Effector memory CD8-positive, alpha-beta T cell (primary cell): ENCODE data around the gene HDAC3.

ENCODE experiments used
- ATAC-seq: fragments of 150-1000 bp; cut with Tn5 transposase; replicated peaks from 2 replicates; pipeline ENCODE4 v1.10.0; 2021; ENCODE audit warnings: mild to moderate bottlenecking, moderate library complexity
- DNase-seq, 3 experiments: peaks; one replicate each; pipeline ENCODE4 v3.0.0; 2021
- H3K27ac Mint-ChIP-seq, 2 donors: one replicate each; pipeline ENCODE4 v1.8.0; 2022; ENCODE audit warnings: mild to moderate bottlenecking in 2 of 2, mixed read lengths in 2 of 2, moderate library complexity in 2 of 2
- H3K27me3 Mint-ChIP-seq, 2 donors: one replicate each; pipeline ENCODE4 v1.8.0; 2022; ENCODE audit warnings: mixed read lengths in 2 of 2
- H3K36me3 Mint-ChIP-seq: one replicate; pipeline ENCODE4 v1.8.0; 2022; ENCODE audit warnings: mild to moderate bottlenecking, moderate library complexity, mixed read lengths; ENCODE audit not compliant: insufficient read depth
- H3K4me1 Mint-ChIP-seq, 2 donors: one replicate each; pipeline ENCODE4 v1.8.0; 2022; ENCODE audit warnings: low read depth in 2 of 2, mixed read lengths in 2 of 2
- H3K4me3 Mint-ChIP-seq, 2 donors: one replicate each; pipeline ENCODE4 v1.8.0; 2022; ENCODE audit warnings: mild to moderate bottlenecking in 2 of 2, mixed read lengths in 2 of 2, moderate library complexity in 2 of 2
- H3K9me3 Mint-ChIP-seq, 2 donors: one replicate each; pipeline ENCODE4 v1.8.0; 2022; ENCODE audit warnings: mixed read lengths in 2 of 2

HDAC3 gene

GRCh38 chr5:141637767-141638419, 1.2 kb upstream of the HDAC3 start:
- DNase-seq, result peak; percentile 54 to 63 (median 57)
- Mint-ChIP-seq H3K9me3 (no peaks in the 10 kb centered on the region), H3K4me1 (peaks cover 32 to 33% of the 10 kb centered on the region in 2 donors), H3K27me3 (no peaks in the 10 kb centered on the region), H3K4me3 (peak overlapping the region; percentile 88 to 89), H3K36me3 (peaks cover 11% of the 10 kb centered on the region), H3K27ac (peak overlapping the region; percentile 63 to 78)
- peak; percentile 53 for ATAC-seq

GRCh38 chr5:141637123-141637766, 596 bp upstream of the HDAC3 start:
- H3K9me3 Mint-ChIP-seq, result no peaks in the 10 kb centered on the region
- H3K36me3 Mint-ChIP-seq, result peaks cover 11% of the 10 kb centered on the region
- peak overlapping the region; percentile 63 to 78 for H3K27ac Mint-ChIP-seq
- DNase-seq (peak; percentile 47 to 57 (median 55)), ATAC-seq (peak; percentile 62)
- H3K4me3 Mint-ChIP-seq, result peak overlapping the region; percentile 88 to 89
- H3K27me3 Mint-ChIP-seq, result no peaks in the 10 kb centered on the region
- peaks cover 32 to 33% of the 10 kb centered on the region in 2 donors for H3K4me1 Mint-ChIP-seq

GRCh38 chr5:141636106-141636412, 590 bp downstream of the HDAC3 start:
- H3K9me3 Mint-ChIP-seq, result no peaks in the 10 kb centered on the region
- peak overlapping the region; percentile 88 to 89 for H3K4me3 Mint-ChIP-seq
- DNase-seq (no peak), ATAC-seq (no peak)
- peaks cover 19% of the 10 kb centered on the region for H3K36me3 Mint-ChIP-seq
- H3K4me1 Mint-ChIP-seq, result peaks cover 29 to 31% of the 10 kb centered on the region in 2 donors
- no peaks in the 10 kb centered on the region for H3K27me3 Mint-ChIP-seq
- peak overlapping the region; percentile 63 to 79 for H3K27ac Mint-ChIP-seq

GRCh38 chr5:141635646-141636045, 1.0 kb downstream of the HDAC3 start:
- Mint-ChIP-seq H3K9me3 (no peaks in the 10 kb centered on the region), H3K36me3 (peaks cover 21% of the 10 kb centered on the region), H3K4me3 (peak overlapping the region; percentile 88 to 89), H3K27ac (peak overlapping the region; percentile 63 to 79), H3K4me1 (peaks cover 25 to 28% of the 10 kb centered on the region in 2 donors), H3K27me3 (no peaks in the 10 kb centered on the region)
- no peak for ATAC-seq
- DNase-seq, result no peak

GRCh38 chr5:141634720-141635119, 1.9 kb downstream of the HDAC3 start:
- Mint-ChIP-seq H3K9me3 (no peaks in the 10 kb centered on the region), H3K36me3 (peaks cover 26% of the 10 kb centered on the region), H3K27me3 (no peaks in the 10 kb centered on the region), H3K4me3 (peak overlapping the region; percentile 88 to 89), H3K27ac (peak overlapping the region in 1 of 2 donors; percentile 63), H3K4me1 (peaks cover 25 to 31% of the 10 kb centered on the region in 2 donors)
- ATAC-seq, result no peak
- no peak for DNase-seq

GRCh38 chr5:141633871-141634561, 2.6 kb downstream of the HDAC3 start:
- no peaks in the 10 kb centered on the region for H3K9me3 Mint-ChIP-seq
- no peaks in the 10 kb centered on the region for H3K27me3 Mint-ChIP-seq
- DNase-seq (no peak), ATAC-seq (no peak)
- H3K4me1 Mint-ChIP-seq, result peaks cover 25 to 31% of the 10 kb centered on the region in 2 donors
- H3K4me3 Mint-ChIP-seq, result peak overlapping the region in 1 of 2 donors; percentile 2
- peaks cover 29% of the 10 kb centered on the region for H3K36me3 Mint-ChIP-seq
- no peak overlapping the region for H3K27ac Mint-ChIP-seq

GRCh38 chr5:141632650-141633049, 4.0 kb downstream of the HDAC3 start:
- no peaks in the 10 kb centered on the region for H3K9me3 Mint-ChIP-seq
- peaks cover 23% of the 10 kb centered on the region in 2 donors for H3K4me1 Mint-ChIP-seq
- ATAC-seq, result no peak
- H3K36me3 Mint-ChIP-seq, result peaks cover 27% of the 10 kb centered on the region
- H3K4me3 Mint-ChIP-seq, result no peak overlapping the region
- H3K27me3 Mint-ChIP-seq, result no peaks in the 10 kb centered on the region
- DNase-seq, result no peak
- no peak overlapping the region for H3K27ac Mint-ChIP-seq

GRCh38 chr5:141630570-141631140, 6.0 kb downstream of the HDAC3 start:
- Mint-ChIP-seq H3K27me3 (no peaks in the 10 kb centered on the region), H3K9me3 (no peaks in the 10 kb centered on the region), H3K4me1 (peaks cover 17 to 21% of the 10 kb centered on the region in 2 donors), H3K4me3 (no peak overlapping the region), H3K36me3 (peaks cover 37% of the 10 kb centered on the region), H3K27ac (no peak overlapping the region)
- DNase-seq (no peak), ATAC-seq (no peak)

- H3K9me3 Mint-ChIP-seq, result no peaks in the 10 kb centered on the region
- no peaks in the 10 kb centered on the region for H3K27me3 Mint-ChIP-seq
- H3K36me3 Mint-ChIP-seq, result peaks cover 61% of the 10 kb centered on the region
- H3K4me3 Mint-ChIP-seq, result no peak overlapping the region
- H3K27ac Mint-ChIP-seq, result peak overlapping the region in 1 of 2 donors; percentile 80
- DNase-seq (no peak), ATAC-seq (no peak)
- peaks cover 7% of the 10 kb centered on the region in 2 donors for H3K4me1 Mint-ChIP-seq
These were observed 8.4 kb downstream of the HDAC3 start for GRCh38 chr5:141628175-141628788.

- no peaks in the 10 kb centered on the region for H3K9me3 Mint-ChIP-seq
- no peak overlapping the region for H3K4me3 Mint-ChIP-seq
- H3K27me3 Mint-ChIP-seq, result no peaks in the 10 kb centered on the region
- peaks cover 4 to 5% of the 10 kb centered on the region in 2 donors for H3K4me1 Mint-ChIP-seq
- peak overlapping the region in 1 of 2 donors; percentile 62 for H3K27ac Mint-ChIP-seq
- DNase-seq, result no peak
- H3K36me3 Mint-ChIP-seq, result peaks cover 59% of the 10 kb centered on the region
- ATAC-seq, result no peak
These were observed 13.0 kb downstream of the HDAC3 start for GRCh38 chr5:141623611-141624010.

- ATAC-seq (no peak), DNase-seq (no peak)
- H3K9me3 Mint-ChIP-seq, result no peaks in the 10 kb centered on the region
- peaks cover 4 to 5% of the 10 kb centered on the region in 2 donors for H3K4me1 Mint-ChIP-seq
- peak overlapping the region in 1 of 2 donors; percentile 62 for H3K27ac Mint-ChIP-seq
- no peak overlapping the region for H3K4me3 Mint-ChIP-seq
- H3K27me3 Mint-ChIP-seq, result no peaks in the 10 kb centered on the region
- peaks cover 61% of the 10 kb centered on the region for H3K36me3 Mint-ChIP-seq
These were observed 13.5 kb downstream of the HDAC3 start for GRCh38 chr5:141623186-141623585.

GRCh38 chr5:141618804-141619554, 17.7 kb downstream of the HDAC3 start, which contains the start of gene DIAPH1:
Gene DIAPH1, minus strand, starts transcription at chr5:141619000. Its CDS starts 86 bp downstream, at chr5:141618914.
- H3K4me3 Mint-ChIP-seq, result peak within 1 kb of the TSS; percentile 92 to 99
- H3K27ac Mint-ChIP-seq, result peak within 1 kb of the TSS; percentile 92 to 94
- H3K27me3 Mint-ChIP-seq, result no peaks in the 10 kb centered on the region
- DNase-seq, result peak; percentile 94 to 97 (median 96)
- peak; percentile 90 for ATAC-seq
- H3K9me3 Mint-ChIP-seq, result no peaks in the 10 kb centered on the region
- peaks cover 42% of the 10 kb centered on the region for H3K36me3 Mint-ChIP-seq
- H3K4me1 Mint-ChIP-seq, result peaks cover 27 to 34% of the 10 kb centered on the region in 2 donors
